Measurements from ENCODE around the gene EPHA1.
"Not testable (repeated sequence)": the region's sequence is repeated elsewhere in the genome, so short reads cannot be mapped to it uniquely, and the experiment has no call there.

Gene EPHA1

GRCh38 chr7:143405173-143406001 is 3.3 kb downstream of the EPHA1 start:
- in situ Hi-C loops (cut with MboI; ENCODE audit: low sequenced_read_pairs), result no loop called here

- in situ Hi-C loops (cut with MboI; ENCODE audit: low sequenced_read_pairs), result not testable (repeated sequence)
Observed at GRCh38 chr7:143402233-143402632, 6.4 kb downstream of the EPHA1 start.

- in situ Hi-C loops (cut with MboI; ENCODE audit: low sequenced_read_pairs), result no loop called here
Observed at GRCh38 chr7:143401265-143401664, 7.4 kb downstream of the EPHA1 start.

GRCh38 chr7:143399642-143400041 is 9.0 kb downstream of the EPHA1 start:
- in situ Hi-C loops (cut with MboI; ENCODE audit: low sequenced_read_pairs), result no loop called here

GRCh38 chr7:143399151-143399550 is 9.5 kb downstream of the EPHA1 start:
- in situ Hi-C loops (cut with MboI; ENCODE audit: low sequenced_read_pairs), result no loop called here

- in situ Hi-C loops (cut with MboI; ENCODE audit: low sequenced_read_pairs), result no loop called here
Observed at GRCh38 chr7:143398616-143399015, 10.0 kb downstream of the EPHA1 start.

- in situ Hi-C loops (cut with MboI; ENCODE audit: low sequenced_read_pairs), result no loop called here
Observed at GRCh38 chr7:143397710-143398530, 10.7 kb downstream of the EPHA1 start.

GRCh38 chr7:143396625-143397556 is 11.8 kb downstream of the EPHA1 start:
- in situ Hi-C loops (cut with MboI; ENCODE audit: low sequenced_read_pairs), result no loop called here

- in situ Hi-C loops (cut with MboI; ENCODE audit: low sequenced_read_pairs), result no loop called here
Observed at GRCh38 chr7:143396182-143396581, 12.5 kb downstream of the EPHA1 start.

- in situ Hi-C loops (cut with MboI; ENCODE audit: low sequenced_read_pairs), result no loop called here
Observed at GRCh38 chr7:143395187-143396149, 13.2 kb downstream of the EPHA1 start.

- in situ Hi-C loops (cut with MboI; ENCODE audit: low sequenced_read_pairs), result no loop called here
Observed at GRCh38 chr7:143394777-143395176, 13.9 kb downstream of the EPHA1 start.

- in situ Hi-C loops (cut with MboI; ENCODE audit: low sequenced_read_pairs), result no loop called here
Observed at GRCh38 chr7:143394068-143394467, 14.6 kb downstream of the EPHA1 start.

GRCh38 chr7:143393267-143394041 is 15.2 kb downstream of the EPHA1 start:
- in situ Hi-C loops (cut with MboI; ENCODE audit: low sequenced_read_pairs), result no loop called here

GRCh38 chr7:143392875-143393266 is 15.8 kb downstream of the EPHA1 start:
- in situ Hi-C loops (cut with MboI; ENCODE audit: low sequenced_read_pairs), result no loop called here

GRCh38 chr7:143392427-143392826 is 16.2 kb downstream of the EPHA1 start:
- in situ Hi-C loops (cut with MboI; ENCODE audit: low sequenced_read_pairs), result not testable (repeated sequence)

- in situ Hi-C loops (cut with MboI; ENCODE audit: low sequenced_read_pairs), result no loop called here
Observed at GRCh38 chr7:143391462-143392404, 16.9 kb downstream of the EPHA1 start.

GRCh38 chr7:143390773-143391317 is 17.8 kb downstream of the EPHA1 start:
- in situ Hi-C loops (cut with MboI; ENCODE audit: low sequenced_read_pairs), result no loop called here

Measured in HL-60/S4 (cell line).